KMS-11 (cell line): ENCODE results near the gene CLN6.

Experiments used
- H2AFZ ChIP-seq: fragments of 200-600 bp; sonication (generic); 2 replicates; pipeline ENCODE4 v1.6.1; 2016; ENCODE audit warnings: antibody characterized with exemption, mixed run types, low read depth
- H3K27ac ChIP-seq: fragments of 200-600 bp; sonication (generic); 2 replicates; pipeline ENCODE4 v1.6.1; 2016; ENCODE audit warnings: mild to moderate bottlenecking, mixed run types
- H3K27me3 ChIP-seq: fragments of 200-600 bp; sonication (generic); 2 replicates; pipeline ENCODE4 v1.6.1; 2017; ENCODE audit warnings: mild to moderate bottlenecking, low read depth, mixed run types, moderate library complexity; ENCODE audit not compliant: insufficient read depth
- H3K36me3 ChIP-seq: fragments of 200-600 bp; sonication (generic); 2 replicates; pipeline ENCODE4 v1.6.1; 2017; ENCODE audit warnings: mild to moderate bottlenecking, mixed run types; ENCODE audit not compliant: insufficient read depth
- H3K4me1 ChIP-seq: fragments of 200-600 bp; sonication (generic); 2 replicates; pipeline ENCODE4 v1.6.1; 2016; ENCODE audit warnings: mild to moderate bottlenecking, low read depth, mixed run types; ENCODE audit not compliant: poor library complexity, severe bottlenecking
- H3K4me2 ChIP-seq: fragments of 200-600 bp; sonication (generic); 2 replicates; pipeline ENCODE4 v1.7.0; 2016; ENCODE audit warnings: mild to moderate bottlenecking, mixed run types
- H3K4me3 ChIP-seq: fragments of 200-600 bp; sonication (generic); IDR thresholded peaks from 2 replicates; pipeline ENCODE4 v1.6.1; 2017; ENCODE audit warnings: low read depth, low read length, mixed read lengths; ENCODE audit not compliant: insufficient read depth
- H3K79me2 ChIP-seq: fragments of 200-600 bp; sonication (generic); 2 replicates; pipeline ENCODE4 v1.6.1; 2016; ENCODE audit warnings: low read depth, mixed run types; ENCODE audit not compliant: insufficient read depth
- H3K9ac ChIP-seq: fragments of 200-600 bp; sonication (generic); 2 replicates; pipeline ENCODE4 v1.6.1; 2016; ENCODE audit warnings: mild to moderate bottlenecking, mixed run types
- H4K20me1 ChIP-seq: fragments of 200-600 bp; sonication (generic); 2 replicates; pipeline ENCODE4 v1.6.1; 2016; ENCODE audit warnings: mild to moderate bottlenecking, mixed run types; ENCODE audit not compliant: insufficient read depth
- CTCF ChIP-seq: fragments of 200-600 bp; sonication (generic); conservative IDR thresholded peaks from 2 replicates; pipeline ENCODE4 v1.6.1; 2017; ENCODE audit warnings: low read depth, mild to moderate bottlenecking, antibody characterized with exemption, low read length, moderate library complexity, mixed read lengths

Gene CLN6

GRCh38 chr15:68200016-68200861, 29.3 kb downstream of the CLN6 start:
- Histone ChIP-seq H3K4me1 (no peaks in the 10 kb centered on the region), H4K20me1 (no peaks in the 10 kb centered on the region), H3K79me2 (no peaks in the 10 kb centered on the region), H3K27me3 (no peaks in the 10 kb centered on the region), H3K9ac (no peak overlapping the region), H3K36me3 (no peaks in the 10 kb centered on the region), H3K4me2 (no peak overlapping the region), H3K27ac (no peak overlapping the region), H2AFZ (no peak overlapping the region), H3K4me3 (no peak overlapping the region)
- no peak for TF ChIP-seq CTCF

- H3K27me3 ChIP-seq: no peaks in the 10 kb centered on the region
- TF ChIP-seq CTCF: no peak
- H3K36me3 ChIP-seq: no peaks in the 10 kb centered on the region
- no peak overlapping the region for H3K4me2 ChIP-seq
- no peaks in the 10 kb centered on the region for H3K4me1 ChIP-seq
- no peaks in the 10 kb centered on the region for H3K79me2 ChIP-seq
- H3K4me3 ChIP-seq: no peak overlapping the region
- no peak overlapping the region for H3K27ac ChIP-seq
- no peak overlapping the region for H3K9ac ChIP-seq
- H2AFZ ChIP-seq: no peak overlapping the region
- no peaks in the 10 kb centered on the region for H4K20me1 ChIP-seq
Measured at GRCh38 chr15:68199340-68199739, 30.2 kb downstream of the CLN6 start.

GRCh38 chr15:68197661-68198437, 31.7 kb downstream of the CLN6 start:
- Histone ChIP-seq H3K4me2 (no peak overlapping the region), H3K4me1 (no peaks in the 10 kb centered on the region), H2AFZ (no peak overlapping the region), H3K27ac (no peak overlapping the region), H3K79me2 (no peaks in the 10 kb centered on the region), H4K20me1 (no peaks in the 10 kb centered on the region), H3K4me3 (no peak overlapping the region), H3K27me3 (no peaks in the 10 kb centered on the region), H3K9ac (no peak overlapping the region), H3K36me3 (no peaks in the 10 kb centered on the region)
- TF ChIP-seq CTCF: no peak

- Histone ChIP-seq H4K20me1 (no peaks in the 10 kb centered on the region), H3K9ac (no peak overlapping the region), H3K79me2 (no peaks in the 10 kb centered on the region), H3K4me3 (no peak overlapping the region), H2AFZ (no peak overlapping the region), H3K4me2 (no peak overlapping the region), H3K36me3 (no peaks in the 10 kb centered on the region), H3K27ac (no peak overlapping the region), H3K27me3 (no peaks in the 10 kb centered on the region), H3K4me1 (no peaks in the 10 kb centered on the region)
- no peak for TF ChIP-seq CTCF
Measured at GRCh38 chr15:68197170-68197492, 32.4 kb downstream of the CLN6 start.
